IMR-90 (cell line): ENCODE data around the gene FNBP1.

Experiments used
- CHD1 ChIP-seq: IDR thresholded peaks from 2 replicates; pipeline ENCODE4 v1.6.1; 2012; ENCODE audit warnings: low read depth, low read length, improper control_type of control experiment
- CTCF ChIP-seq: conservative IDR thresholded peaks from 2 replicates; pipeline ENCODE4 v1.5.1; 2012; ENCODE audit warnings: mild to moderate bottlenecking, low read depth, low read length, improper control_type of control experiment
- FOS ChIP-seq: fragments of 150-350 bp; IDR thresholded peaks from 2 replicates; pipeline ENCODE4 v1.6.1; 2016; ENCODE audit warnings: low read depth, low read length
- MAZ ChIP-seq: IDR thresholded peaks from 2 replicates; pipeline ENCODE4 v1.6.1; 2012; ENCODE audit warnings: low read depth, mild to moderate bottlenecking, low read length, improper control_type of control experiment, moderate library complexity, borderline replicate concordance
- MXI1 ChIP-seq: IDR thresholded peaks from 2 replicates; pipeline ENCODE4 v1.6.1; 2012; ENCODE audit warnings: low read depth, mild to moderate bottlenecking, low read length, moderate library complexity, borderline replicate concordance
- POLR2A ChIP-seq: IDR thresholded peaks from 2 replicates; pipeline ENCODE4 v1.6.1; 2012; ENCODE audit warnings: mild to moderate bottlenecking, low read depth, low read length
- RAD21 ChIP-seq: IDR thresholded peaks from 2 replicates; pipeline ENCODE4 v1.6.1; 2012; ENCODE audit warnings: low read length, improper control_type of control experiment
- RFX5 ChIP-seq: IDR thresholded peaks from 2 replicates; pipeline ENCODE4 v1.8.0; 2012; ENCODE audit warnings: low read depth, mild to moderate bottlenecking, low read length, moderate library complexity
- SMC3 ChIP-seq: fragments of 150-350 bp; IDR thresholded peaks from 2 replicates; pipeline ENCODE4 v1.6.1; 2016; ENCODE audit warnings: low read depth, mild to moderate bottlenecking, antibody characterized with exemption, low read length, moderate library complexity
- USF2 ChIP-seq: fragments of 150-350 bp; IDR thresholded peaks from 2 replicates; pipeline ENCODE4 v1.6.1; 2017; ENCODE audit warnings: mild to moderate bottlenecking, antibody characterized with exemption, low read length, low read depth

- TF ChIP-seq CTCF (no peak), POLR2A (no peak), FOS (no peak), RAD21 (no peak), SMC3 (no peak), MAZ (no peak), CHD1 (no peak), RFX5 (no peak), MXI1 (no peak), USF2 (no peak)
Measured at GRCh38 chr9:130018265-130018664, 24.7 kb downstream of the FNBP1 start.
